WI38 (cell line): ENCODE results near the gene NRG3.

Experiments used
- H3K4me3 ChIP-seq: 2 replicates; pipeline ENCODE4 v1.5.1; 2011; ENCODE audit warnings: low read depth, mild to moderate bottlenecking, control low read depth, low read length
- TF ChIP-seq, protein P1 (sequence below): IDR thresholded peaks from 2 replicates; pipeline ENCODE4 v1.5.1; 2012; ENCODE audit warnings: low read depth, mild to moderate bottlenecking, control low read depth, low read length

Gene NRG3

GRCh38 chr10:82922046-82922445 lies 1047.1 kb downstream of the NRG3 start:
- TF ChIP-seq, protein P1, sequence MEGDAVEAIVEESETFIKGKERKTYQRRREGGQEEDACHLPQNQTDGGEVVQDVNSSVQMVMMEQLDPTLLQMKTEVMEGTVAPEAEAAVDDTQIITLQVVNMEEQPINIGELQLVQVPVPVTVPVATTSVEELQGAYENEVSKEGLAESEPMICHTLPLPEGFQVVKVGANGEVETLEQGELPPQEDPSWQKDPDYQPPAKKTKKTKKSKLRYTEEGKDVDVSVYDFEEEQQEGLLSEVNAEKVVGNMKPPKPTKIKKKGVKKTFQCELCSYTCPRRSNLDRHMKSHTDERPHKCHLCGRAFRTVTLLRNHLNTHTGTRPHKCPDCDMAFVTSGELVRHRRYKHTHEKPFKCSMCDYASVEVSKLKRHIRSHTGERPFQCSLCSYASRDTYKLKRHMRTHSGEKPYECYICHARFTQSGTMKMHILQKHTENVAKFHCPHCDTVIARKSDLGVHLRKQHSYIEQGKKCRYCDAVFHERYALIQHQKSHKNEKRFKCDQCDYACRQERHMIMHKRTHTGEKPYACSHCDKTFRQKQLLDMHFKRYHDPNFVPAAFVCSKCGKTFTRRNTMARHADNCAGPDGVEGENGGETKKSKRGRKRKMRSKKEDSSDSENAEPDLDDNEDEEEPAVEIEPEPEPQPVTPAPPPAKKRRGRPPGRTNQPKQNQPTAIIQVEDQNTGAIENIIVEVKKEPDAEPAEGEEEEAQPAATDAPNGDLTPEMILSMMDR, result no peak
- H3K4me3 ChIP-seq, result no peak overlapping the region

DNA sequence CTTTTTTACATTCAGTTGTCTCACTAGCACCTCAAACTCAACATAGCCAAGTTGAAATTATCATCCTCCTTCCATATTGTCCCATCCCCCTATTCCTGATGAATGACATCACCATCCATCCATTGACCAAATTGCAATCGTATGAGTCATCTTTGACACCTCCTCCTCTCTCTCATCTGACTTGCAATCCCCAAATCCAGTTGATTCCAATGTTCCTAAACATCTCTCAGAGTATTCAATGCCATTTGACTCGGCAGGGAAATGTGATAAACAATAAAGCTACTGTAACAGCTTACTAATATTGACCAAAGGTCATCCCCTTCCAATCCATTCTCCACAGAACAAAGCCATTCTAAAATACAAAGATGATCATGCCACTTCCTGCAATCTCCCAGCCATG lies 1047.8 kb downstream of the NRG3 start:
- TF ChIP-seq, protein P1, result no peak
- H3K4me3 ChIP-seq, result no peak overlapping the region

- H3K4me3 ChIP-seq, result no peak overlapping the region
- TF ChIP-seq, protein P1, result no peak
Measured at GRCh38 chr10:82924711-82925110, 1049.7 kb downstream of the NRG3 start.

- no peak overlapping the region for H3K4me3 ChIP-seq
- TF ChIP-seq, protein P1, result no peak
Measured at GRCh38 chr10:82925547-82925946, 1050.6 kb downstream of the NRG3 start.

DNA sequence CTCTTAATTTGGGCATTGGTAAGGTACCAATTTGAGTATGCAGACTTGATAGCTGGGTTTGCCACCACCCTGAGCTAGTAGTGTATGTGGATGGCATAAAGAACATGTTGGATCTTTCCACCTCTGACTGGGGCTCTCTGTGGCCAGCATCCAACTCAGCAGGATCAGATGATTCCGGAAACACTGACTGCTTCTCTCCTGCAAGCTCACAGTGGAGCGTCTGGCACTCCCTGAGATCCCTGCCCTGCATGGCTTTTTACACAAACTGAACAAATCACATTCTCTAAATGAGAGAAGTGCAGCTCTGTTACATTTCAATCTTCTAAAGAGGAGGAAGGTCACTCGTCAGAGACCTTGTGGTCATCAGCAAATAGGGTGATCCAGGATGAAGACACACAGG lies 1057.5 kb downstream of the NRG3 start:
- TF ChIP-seq, protein P1, result no peak
- no peak overlapping the region for H3K4me3 ChIP-seq

DNA sequence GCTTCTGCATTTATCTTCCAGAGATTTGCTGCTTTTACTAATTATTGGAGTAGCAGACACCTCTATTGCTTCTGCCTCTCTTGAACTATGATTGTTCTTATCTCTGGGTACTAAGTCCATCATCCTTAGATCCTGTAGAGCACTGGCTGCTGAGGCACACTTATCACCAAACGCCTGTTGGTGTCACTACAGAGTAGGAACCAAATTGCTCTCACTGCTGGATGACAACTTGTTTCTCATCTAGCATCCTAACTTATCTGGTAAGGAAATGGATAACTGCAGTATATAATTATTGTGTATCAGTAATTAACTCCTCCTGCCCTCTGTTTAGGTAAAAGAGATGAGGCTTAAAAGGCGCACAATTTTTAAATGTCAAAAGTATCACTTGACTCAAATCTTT lies 1059.4 kb downstream of the NRG3 start:
- no peak overlapping the region for H3K4me3 ChIP-seq
- TF ChIP-seq, protein P1, result no peak

- H3K4me3 ChIP-seq, result no peak overlapping the region
- TF ChIP-seq, protein P1, result no peak
Measured at GRCh38 chr10:82934947-82935346, 1060.0 kb downstream of the NRG3 start.
